Effector memory CD8-positive, alpha-beta T cell (primary cell): ENCODE results near the gene CD109.
A peak's percentile ranks its signal among the peaks of the same experiment; 100 is the strongest.
"Not testable (repeated sequence)": the region's sequence is repeated elsewhere in the genome, so short reads cannot be mapped to it uniquely, and the experiment has no call there.

Experiments used
- ATAC-seq: fragments of 150-1000 bp; cut with Tn5 transposase; replicated peaks from 2 replicates; pipeline ENCODE4 v1.10.0; 2021; ENCODE audit warnings: mild to moderate bottlenecking, moderate library complexity
- DNase-seq, 3 experiments: peaks; one replicate each; pipeline ENCODE4 v3.0.0; 2021
- H3K27ac Mint-ChIP-seq, 2 donors: one replicate each; pipeline ENCODE4 v1.8.0; 2022; ENCODE audit warnings: mild to moderate bottlenecking in 2 of 2, mixed read lengths in 2 of 2, moderate library complexity in 2 of 2
- H3K27me3 Mint-ChIP-seq, 2 donors: one replicate each; pipeline ENCODE4 v1.8.0; 2022; ENCODE audit warnings: mixed read lengths in 2 of 2
- H3K36me3 Mint-ChIP-seq: one replicate; pipeline ENCODE4 v1.8.0; 2022; ENCODE audit warnings: mild to moderate bottlenecking, moderate library complexity, mixed read lengths; ENCODE audit not compliant: insufficient read depth
- H3K4me1 Mint-ChIP-seq, 2 donors: one replicate each; pipeline ENCODE4 v1.8.0; 2022; ENCODE audit warnings: low read depth in 2 of 2, mixed read lengths in 2 of 2
- H3K4me3 Mint-ChIP-seq, 2 donors: one replicate each; pipeline ENCODE4 v1.8.0; 2022; ENCODE audit warnings: mild to moderate bottlenecking in 2 of 2, mixed read lengths in 2 of 2, moderate library complexity in 2 of 2
- H3K9me3 Mint-ChIP-seq, 2 donors: one replicate each; pipeline ENCODE4 v1.8.0; 2022; ENCODE audit warnings: mixed read lengths in 2 of 2

CD109 gene

DNA sequence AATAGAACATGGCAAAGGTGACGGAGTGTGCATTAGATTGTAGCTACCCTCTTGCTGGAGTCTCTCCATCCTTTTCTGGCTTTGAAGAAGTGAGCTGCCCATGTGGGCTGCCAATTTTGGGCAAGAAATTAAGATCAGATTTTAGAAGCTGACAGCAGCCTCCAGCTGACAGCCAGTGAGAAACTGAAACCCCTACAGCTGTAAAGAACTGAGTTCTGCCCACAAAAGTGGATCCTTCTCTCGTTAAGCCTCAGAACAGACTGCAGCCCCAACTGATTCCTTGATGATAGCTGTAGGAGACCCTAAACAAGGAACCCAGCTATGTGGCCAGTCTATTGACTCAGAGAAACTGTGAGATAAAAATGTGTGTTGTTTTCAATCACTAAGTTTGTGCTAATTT is 134.1 kb downstream of the CD109 start:
- no peaks in the 10 kb centered on the region for H3K36me3 Mint-ChIP-seq
- H3K27me3 Mint-ChIP-seq: no peaks in the 10 kb centered on the region
- no peak overlapping the region for H3K4me3 Mint-ChIP-seq
- H3K27ac Mint-ChIP-seq: no peak overlapping the region
- DNase-seq (no peak), ATAC-seq (no peak)
- no peaks in the 10 kb centered on the region for H3K4me1 Mint-ChIP-seq
- no peaks in the 10 kb centered on the region for H3K9me3 Mint-ChIP-seq

DNA sequence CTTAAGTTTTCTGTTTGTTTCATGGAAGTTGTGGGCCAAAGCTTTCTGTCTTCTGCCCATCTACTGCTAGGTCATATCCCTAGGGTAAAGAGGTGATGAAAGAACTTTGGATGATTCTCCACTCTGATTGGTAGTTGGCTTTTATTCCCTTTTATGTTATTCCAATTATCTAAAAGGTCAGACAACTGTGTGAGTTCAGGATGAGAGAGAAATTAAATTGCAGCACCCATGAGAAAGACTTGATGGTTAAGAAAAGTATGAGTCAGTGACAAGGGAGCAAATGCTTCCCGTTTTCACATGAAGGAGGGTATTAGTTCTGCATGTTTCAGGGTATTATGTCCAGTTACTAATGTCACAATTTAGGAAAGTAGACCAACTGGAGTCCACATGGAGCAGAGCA is 136.3 kb downstream of the CD109 start:
- Mint-ChIP-seq H3K4me1 (no peaks in the 10 kb centered on the region), H3K36me3 (no peaks in the 10 kb centered on the region), H3K4me3 (no peak overlapping the region), H3K27ac (no peak overlapping the region), H3K27me3 (no peaks in the 10 kb centered on the region), H3K9me3 (no peaks in the 10 kb centered on the region)
- DNase-seq (no peak), ATAC-seq (no peak)

DNA sequence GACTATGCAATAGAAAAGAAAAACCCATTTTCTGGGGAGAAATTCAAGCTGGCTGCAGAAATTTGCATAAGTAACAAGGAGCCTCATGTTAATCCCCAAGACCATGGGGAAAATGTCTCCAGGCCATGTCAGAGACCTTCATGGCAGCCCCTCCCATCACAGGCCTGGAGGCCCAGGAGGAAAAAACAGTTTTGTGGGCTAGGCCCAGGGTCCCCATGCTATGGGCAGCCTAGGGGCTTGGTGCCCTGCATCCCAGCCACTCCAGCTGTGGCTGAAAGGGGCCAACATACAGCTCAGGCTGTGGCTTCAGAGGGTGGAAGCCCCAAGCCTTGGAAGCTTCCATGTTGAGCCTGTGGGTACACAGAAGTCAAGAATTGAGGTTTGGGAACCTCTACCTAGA is 148.7 kb downstream of the CD109 start:
- ATAC-seq, H3K9me3 Mint-ChIP-seq, H3K36me3 Mint-ChIP-seq, DNase-seq, H3K4me3 Mint-ChIP-seq, H3K27ac Mint-ChIP-seq, H3K4me1 Mint-ChIP-seq: not testable (repeated sequence)
- peaks cover 15 to 44% of the 10 kb centered on the region in 2 donors for H3K27me3 Mint-ChIP-seq

DNA sequence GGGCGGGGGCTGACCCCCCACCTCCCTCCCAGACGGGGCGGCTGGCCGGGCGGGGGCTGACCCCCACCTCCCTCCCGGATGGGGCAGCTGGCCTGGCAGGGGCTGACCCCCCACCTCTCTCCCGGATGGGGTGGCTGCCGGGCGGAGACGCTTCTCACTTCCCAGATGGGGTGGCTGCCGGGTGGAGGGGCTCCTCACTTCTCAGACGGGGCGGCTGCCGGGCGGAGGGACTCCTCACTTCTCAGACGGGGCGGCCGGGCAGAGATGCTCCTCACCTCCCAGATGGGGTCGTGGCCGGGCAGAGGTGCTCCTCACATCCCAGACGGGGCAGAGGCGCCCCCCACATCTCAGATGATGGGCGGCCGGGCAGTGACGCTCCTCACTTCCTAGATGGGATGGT is 155.0 kb downstream of the CD109 start:
- H3K27me3 Mint-ChIP-seq, H3K4me3 Mint-ChIP-seq, H3K36me3 Mint-ChIP-seq, DNase-seq, H3K9me3 Mint-ChIP-seq, ATAC-seq, H3K27ac Mint-ChIP-seq, H3K4me1 Mint-ChIP-seq: not testable (repeated sequence)

GRCh38 chr6:73854998-73855718 is 159.2 kb downstream of the CD109 start:
- no peak overlapping the region for H3K4me3 Mint-ChIP-seq
- peak overlapping the region in 1 of 2 donors; percentile 60 for H3K27ac Mint-ChIP-seq
- no peaks in the 10 kb centered on the region for H3K4me1 Mint-ChIP-seq
- ATAC-seq (peak; percentile 47), DNase-seq (peak; percentile 16 to 37 (median 18))
- no peaks in the 10 kb centered on the region for H3K36me3 Mint-ChIP-seq
- H3K9me3 Mint-ChIP-seq: no peaks in the 10 kb centered on the region
- H3K27me3 Mint-ChIP-seq: no peaks in the 10 kb centered on the region

- Mint-ChIP-seq H3K4me1 (no peaks in the 10 kb centered on the region), H3K4me3 (no peak overlapping the region), H3K27ac (no peak overlapping the region), H3K9me3 (no peaks in the 10 kb centered on the region), H3K36me3 (no peaks in the 10 kb centered on the region), H3K27me3 (no peaks in the 10 kb centered on the region)
- DNase-seq: no peak
- ATAC-seq: no peak
These were observed 161.4 kb downstream of the CD109 start for GRCh38 chr6:73857341-73857890.

DNA sequence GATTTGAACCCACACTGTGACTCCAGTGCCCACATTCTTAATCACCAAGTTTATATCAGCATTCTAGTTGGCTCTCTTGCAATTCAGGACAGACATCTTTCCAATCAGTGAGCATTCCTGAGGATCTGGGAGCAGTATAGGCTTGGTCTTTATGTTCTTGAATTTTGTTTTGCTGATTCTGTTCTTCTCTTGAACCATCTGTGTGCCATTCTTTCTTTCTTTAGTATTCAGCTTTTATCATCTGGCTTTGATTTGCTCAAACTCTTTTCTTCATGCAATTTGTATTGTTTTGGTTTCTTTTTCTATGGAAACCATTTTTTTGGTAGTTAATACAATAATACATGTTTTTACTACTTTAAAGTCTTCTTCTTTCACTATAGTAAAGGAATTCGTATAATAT is 162.4 kb downstream of the CD109 start:
- DNase-seq (no peak), ATAC-seq (no peak)
- Mint-ChIP-seq H3K4me1 (no peaks in the 10 kb centered on the region), H3K27ac (no peak overlapping the region), H3K9me3 (no peaks in the 10 kb centered on the region), H3K36me3 (no peaks in the 10 kb centered on the region), H3K27me3 (no peaks in the 10 kb centered on the region), H3K4me3 (no peak overlapping the region)

- H3K27ac Mint-ChIP-seq: no peak overlapping the region
- no peak overlapping the region for H3K4me3 Mint-ChIP-seq
- no peaks in the 10 kb centered on the region for H3K27me3 Mint-ChIP-seq
- no peaks in the 10 kb centered on the region for H3K36me3 Mint-ChIP-seq
- ATAC-seq (no peak), DNase-seq (no peak)
- no peaks in the 10 kb centered on the region for H3K4me1 Mint-ChIP-seq
- no peaks in the 10 kb centered on the region for H3K9me3 Mint-ChIP-seq
These were observed 164.3 kb downstream of the CD109 start for GRCh38 chr6:73860303-73860702.

DNA sequence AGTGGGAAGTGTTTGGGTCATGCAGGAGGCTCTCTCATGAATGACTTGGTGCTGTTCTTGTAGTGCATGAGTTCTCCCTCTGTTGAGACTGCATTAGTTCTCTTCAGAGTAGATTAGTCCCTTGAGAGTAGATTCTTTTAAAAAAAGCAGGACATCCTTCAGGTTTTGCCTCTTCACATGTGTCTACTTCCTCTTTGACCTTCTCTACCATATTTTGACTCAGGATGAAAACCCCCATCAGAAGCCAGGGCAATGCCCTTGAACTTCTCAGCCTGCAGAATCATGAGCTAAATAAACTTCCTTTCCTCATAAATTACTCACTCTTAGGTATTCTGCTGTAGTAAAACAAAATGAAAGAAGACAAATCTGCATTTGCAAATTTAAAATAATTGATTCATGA is 170.3 kb downstream of the CD109 start:
- H3K4me1 Mint-ChIP-seq: no peaks in the 10 kb centered on the region
- no peaks in the 10 kb centered on the region for H3K36me3 Mint-ChIP-seq
- no peak overlapping the region for H3K27ac Mint-ChIP-seq
- H3K27me3 Mint-ChIP-seq: peaks cover 0 to 1% of the 10 kb centered on the region in 2 donors
- no peaks in the 10 kb centered on the region for H3K9me3 Mint-ChIP-seq
- no peak for DNase-seq
- no peak overlapping the region for H3K4me3 Mint-ChIP-seq
- no peak for ATAC-seq

DNA sequence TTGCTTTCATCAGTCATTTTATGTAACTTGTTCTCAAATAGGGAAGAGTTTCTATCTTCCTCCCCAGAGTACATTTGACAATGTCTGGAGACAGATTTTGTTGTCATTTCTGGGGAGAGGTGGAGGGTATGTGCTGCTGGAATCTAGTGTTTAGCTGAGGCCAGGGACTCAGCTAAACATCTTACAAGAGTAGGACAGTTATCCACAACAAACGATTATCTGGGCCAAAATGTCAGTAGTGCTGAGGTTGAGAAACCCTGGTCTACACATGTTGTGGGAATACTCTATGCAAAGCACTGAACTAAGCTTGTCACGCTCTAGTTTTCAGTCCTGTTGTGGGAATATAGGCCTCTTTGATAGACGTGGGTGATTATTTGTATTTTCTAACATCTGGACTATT is 171.4 kb downstream of the CD109 start:
- no peaks in the 10 kb centered on the region for H3K4me1 Mint-ChIP-seq
- ATAC-seq: no peak
- no peaks in the 10 kb centered on the region for H3K36me3 Mint-ChIP-seq
- no peak overlapping the region for H3K27ac Mint-ChIP-seq
- peaks cover 0 to 7% of the 10 kb centered on the region in 2 donors for H3K27me3 Mint-ChIP-seq
- H3K9me3 Mint-ChIP-seq: no peaks in the 10 kb centered on the region
- no peak for DNase-seq
- no peak overlapping the region for H3K4me3 Mint-ChIP-seq

GRCh38 chr6:73870907-73871306 is 174.9 kb downstream of the CD109 start:
- H3K4me3 Mint-ChIP-seq: no peak overlapping the region
- peaks cover 2 to 7% of the 10 kb centered on the region in 2 donors for H3K9me3 Mint-ChIP-seq
- no peak for DNase-seq
- H3K4me1 Mint-ChIP-seq: no peaks in the 10 kb centered on the region
- no peak for ATAC-seq
- no peaks in the 10 kb centered on the region for H3K36me3 Mint-ChIP-seq
- H3K27me3 Mint-ChIP-seq: peaks cover 6 to 15% of the 10 kb centered on the region in 2 donors
- H3K27ac Mint-ChIP-seq: no peak overlapping the region

GRCh38 chr6:73873081-73873480 is 177.1 kb downstream of the CD109 start:
- peaks cover 2 to 7% of the 10 kb centered on the region in 2 donors for H3K9me3 Mint-ChIP-seq
- H3K4me1 Mint-ChIP-seq: no peaks in the 10 kb centered on the region
- DNase-seq: no peak
- H3K27me3 Mint-ChIP-seq: peaks cover 6 to 15% of the 10 kb centered on the region in 2 donors
- no peaks in the 10 kb centered on the region for H3K36me3 Mint-ChIP-seq
- no peak overlapping the region for H3K27ac Mint-ChIP-seq
- H3K4me3 Mint-ChIP-seq: no peak overlapping the region
- ATAC-seq: no peak
